GM12878 (cell line): ENCODE measurements around the gene MYO6. TPM values are rescaled to one million over a fixed set of nuclear protein-coding genes. Genes with fewer than 3 reads are reported as not detected.

Source experiments
- BACH1 ChIP-seq: fragments of 450-650 bp; IDR thresholded peaks from 2 replicates; pipeline ENCODE4 v1.6.1; 2017; ENCODE audit warnings: mild to moderate bottlenecking, borderline replicate concordance
- CBX3 ChIP-seq: fragments of 200-600 bp; sonication (generic); IDR thresholded peaks from 2 replicates; pipeline ENCODE4 v1.6.1; 2016; ENCODE audit warnings: low read depth, borderline replicate concordance
- CHD1 ChIP-seq: IDR thresholded peaks from 2 replicates; pipeline ENCODE4 v1.6.1; 2012; ENCODE audit warnings: low read depth, low read length, improper control_type of control experiment
- EED ChIP-seq: sonication (generic); IDR thresholded peaks from 2 replicates; pipeline ENCODE4 v1.6.1; 2016; ENCODE audit warnings: antibody characterized with exemption, low read depth
- FOXM1 ChIP-seq: IDR thresholded peaks from 2 replicates; pipeline ENCODE4 v1.6.1; 2012; ENCODE audit warnings: low read depth, mild to moderate bottlenecking, inconsistent platforms, low read length, moderate library complexity
- GABPA ChIP-seq: IDR thresholded peaks from 2 replicates; pipeline ENCODE4 v1.6.1; 2014; ENCODE audit warnings: antibody characterized with exemption, low read depth, mild to moderate bottlenecking, inconsistent platforms
- JUNB ChIP-seq: IDR thresholded peaks from 2 replicates; pipeline ENCODE4 v1.6.1; 2016; ENCODE audit warnings: antibody characterized with exemption, mild to moderate bottlenecking
- MEF2A ChIP-seq: IDR thresholded peaks from 2 replicates; pipeline ENCODE4 v1.6.1; 2011; ENCODE audit warnings: low read depth, mild to moderate bottlenecking, low read length, moderate library complexity; ENCODE audit not compliant: insufficient read depth
- NFIC ChIP-seq: IDR thresholded peaks from 2 replicates; pipeline ENCODE4 v1.6.1; 2012; ENCODE audit warnings: low read depth, mild to moderate bottlenecking, inconsistent platforms, low read length, moderate library complexity
- NR2F1 ChIP-seq: fragments of 450-650 bp; conservative IDR thresholded peaks from 2 replicates; pipeline ENCODE4 v1.6.1; 2017; ENCODE audit warnings: mild to moderate bottlenecking
- PAX5 ChIP-seq: IDR thresholded peaks from 2 replicates; pipeline ENCODE4 v1.6.1; 2011; ENCODE audit warnings: low read depth, low read length, borderline replicate concordance
- RAD21 ChIP-seq: IDR thresholded peaks from 2 replicates; pipeline ENCODE4 v1.6.1; 2011; ENCODE audit warnings: mild to moderate bottlenecking, low read depth, low read length, moderate library complexity; ENCODE audit not compliant: insufficient read depth
- RUNX3 ChIP-seq: IDR thresholded peaks from 2 replicates; pipeline ENCODE4 v1.6.1; 2012; ENCODE audit warnings: low read length, inconsistent platforms
- SPI1 ChIP-seq: IDR thresholded peaks from 2 replicates; pipeline ENCODE4 v1.6.1; 2011; ENCODE audit warnings: low read depth, mild to moderate bottlenecking, low read length, moderate library complexity, borderline replicate concordance; ENCODE audit not compliant: insufficient read depth
- polyA plus RNA-seq, 11 experiments: library from polyadenylated mRNA; depleted of rRNA in 4 of 11; unstranded in 6 of 11; stranded (reverse) in 5 of 11; fragments of >200 nt; fragmentation: Nextera tagmentation in 4 of 11; fragmentation: Illumina TruSeq in 1 of 11; extraction: Ambion mirVana in 4 of 11; extraction: Trizol in 1 of 11; gene quantifications; 1 replicate in 1 of 11; 2 replicates in 10 of 11; pipeline versions ENCODE4 v1.2.1 to v1.2.3, GENCODE V29; 2011 to 2016; ENCODE audit warnings: inconsistent platforms in 2 of 11, missing spikeins in 2 of 11, low read depth in 1 of 11
- total RNA-seq, 4 experiments: library from RNA; depleted of rRNA in 3 of 4; stranded (reverse); fragments of >200 nt in 3 of 4; fragmentation: Illumina TruSeq in 1 of 4; extraction: Trizol in 1 of 4; gene quantifications; 2 replicates each; pipeline versions ENCODE4 v1.2.1 to v1.2.3, GENCODE V29; 2013 to 2021
- TF ChIP-seq, protein P1 (sequence below): IDR thresholded peaks from 2 replicates; pipeline ENCODE4 v1.6.1; 2011; ENCODE audit warnings: low read depth, mild to moderate bottlenecking, low read length, moderate library complexity, borderline replicate concordance; ENCODE audit errors: extremely low read depth
- TF ChIP-seq, protein P2 (sequence below): IDR thresholded peaks from 2 replicates; pipeline ENCODE4 v1.6.1; 2011; ENCODE audit warnings: low read depth, low read length, improper control_type of control experiment, borderline replicate concordance
- TF ChIP-seq, protein P3 (sequence below): IDR thresholded peaks from 2 replicates; pipeline ENCODE4 v1.6.1; 2012; ENCODE audit warnings: low read depth, low read length, improper control_type of control experiment

MYO6 gene
- total and polyA plus RNA-seq, 10 of the 15 experiments (the other 5 are each of a cell fraction or from before 2014, with no cell fraction given): 7.9 to 30.4 (median 16.8) TPM

DNA sequence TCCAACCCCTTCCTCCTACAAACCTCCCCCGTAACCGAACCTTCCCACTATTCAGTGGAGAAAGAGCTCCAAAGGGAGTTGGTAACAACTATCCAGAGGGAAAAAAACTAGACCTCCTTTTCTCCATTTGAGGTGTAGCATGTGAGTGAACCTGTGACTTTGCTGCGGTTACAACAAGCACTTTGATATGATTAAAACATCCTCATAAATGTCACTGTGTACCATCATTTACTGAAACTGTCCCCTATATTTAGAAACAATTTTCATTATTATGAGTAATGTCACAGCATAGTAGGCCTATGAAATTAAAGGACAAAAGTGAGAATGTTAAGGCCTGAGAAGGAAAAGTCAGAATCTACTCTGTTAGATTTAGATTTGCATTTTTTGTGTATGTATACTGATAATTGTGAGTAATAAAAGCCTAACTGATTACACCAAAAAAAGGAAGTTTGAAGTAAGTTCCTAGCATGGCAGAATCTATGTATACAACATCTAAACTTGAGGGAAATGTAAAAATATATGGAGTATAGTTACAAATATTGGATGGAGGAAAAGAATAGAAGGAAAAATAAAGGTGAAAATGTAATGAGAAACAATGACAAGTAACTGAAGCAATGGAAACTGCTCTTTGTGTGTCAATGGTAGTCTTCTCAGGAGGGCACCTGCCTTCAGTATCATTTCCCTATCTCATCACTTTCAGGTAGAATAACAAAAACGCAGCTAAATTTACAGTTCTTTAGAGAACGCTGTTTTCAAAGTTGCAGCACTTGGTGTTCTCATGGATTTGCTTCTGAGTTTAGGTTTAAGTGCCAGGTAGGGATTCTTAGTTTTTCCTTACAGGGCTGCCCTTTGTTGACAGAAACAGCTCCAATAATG is 177.5 kb downstream of the MYO6 start (continued):
- TF ChIP-seq, protein P1, sequence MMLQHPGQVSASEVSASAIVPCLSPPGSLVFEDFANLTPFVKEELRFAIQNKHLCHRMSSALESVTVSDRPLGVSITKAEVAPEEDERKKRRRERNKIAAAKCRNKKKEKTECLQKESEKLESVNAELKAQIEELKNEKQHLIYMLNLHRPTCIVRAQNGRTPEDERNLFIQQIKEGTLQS: no peak
- TF ChIP-seq JUNB: peak; percentile 83
- no peak for TF ChIP-seq BACH1
- 0 out of 2 replicates have a peak, but pooled peaks have one; percentile 38 for TF ChIP-seq FOXM1
- TF ChIP-seq, protein P2, sequence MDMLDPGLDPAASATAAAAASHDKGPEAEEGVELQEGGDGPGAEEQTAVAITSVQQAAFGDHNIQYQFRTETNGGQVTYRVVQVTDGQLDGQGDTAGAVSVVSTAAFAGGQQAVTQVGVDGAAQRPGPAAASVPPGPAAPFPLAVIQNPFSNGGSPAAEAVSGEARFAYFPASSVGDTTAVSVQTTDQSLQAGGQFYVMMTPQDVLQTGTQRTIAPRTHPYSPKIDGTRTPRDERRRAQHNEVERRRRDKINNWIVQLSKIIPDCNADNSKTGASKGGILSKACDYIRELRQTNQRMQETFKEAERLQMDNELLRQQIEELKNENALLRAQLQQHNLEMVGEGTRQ: no peak
- peak; percentile 45; the same call in 1 of the 2 replicates for TF ChIP-seq EED
- TF ChIP-seq, protein P3, sequence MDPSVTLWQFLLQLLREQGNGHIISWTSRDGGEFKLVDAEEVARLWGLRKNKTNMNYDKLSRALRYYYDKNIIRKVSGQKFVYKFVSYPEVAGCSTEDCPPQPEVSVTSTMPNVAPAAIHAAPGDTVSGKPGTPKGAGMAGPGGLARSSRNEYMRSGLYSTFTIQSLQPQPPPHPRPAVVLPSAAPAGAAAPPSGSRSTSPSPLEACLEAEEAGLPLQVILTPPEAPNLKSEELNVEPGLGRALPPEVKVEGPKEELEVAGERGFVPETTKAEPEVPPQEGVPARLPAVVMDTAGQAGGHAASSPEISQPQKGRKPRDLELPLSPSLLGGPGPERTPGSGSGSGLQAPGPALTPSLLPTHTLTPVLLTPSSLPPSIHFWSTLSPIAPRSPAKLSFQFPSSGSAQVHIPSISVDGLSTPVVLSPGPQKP: no peak
- no peak for TF ChIP-seq GABPA
- no peak for TF ChIP-seq RAD21
- TF ChIP-seq CBX3: no peak
- TF ChIP-seq RUNX3: peak; percentile 83
- no peak for TF ChIP-seq NR2F1
- 0 out of 2 replicates have a peak, but pooled peaks have one; percentile 42 for TF ChIP-seq MEF2A
- no peak for TF ChIP-seq CHD1
- peak; percentile 21; the same call in 1 of the 2 replicates for TF ChIP-seq SPI1
- TF ChIP-seq NFIC: peak; percentile 61
- TF ChIP-seq PAX5: no peak
